Transverse colon (tissue), 3 donors: ENCODE data around the gene KRTAP1-3.

Experiments used
- CTCF ChIP-seq, 5 experiments: fragments of 200-600 bp in 3 of 5; fragments of 450-650 bp in 2 of 5; sonication (generic) in 3 of 5; IDR thresholded peaks; 1 replicate in 2 of 5; 2 replicates in 3 of 5; pipeline ENCODE4 v1.5.1; 2016 to 2017; ENCODE audit warnings: antibody characterized with exemption in 5 of 5, inconsistent platforms in 3 of 5, mild to moderate bottlenecking in 2 of 5, moderate library complexity in 1 of 5
- EP300 ChIP-seq: sonication (generic); formaldehyde crosslinking; IDR thresholded peaks from one replicate; pipeline ENCODE4 v1.6.1; 2017; ENCODE audit warnings: antibody characterized with exemption, low read depth

GRCh38 chr17:41013181-41013580 is 21.5 kb downstream of the KRTAP1-3 start:
- TF ChIP-seq CTCF (IDR thresholded peaks at IDR 0.05) (no peak), EP300 (no peak)
